Stimulated activated CD4-positive, alpha-beta T cell treated with anti-CD3 and anti-CD28 coated beads, Interleukin-4, amount 100 ng/mL, for 4 hours (primary cell): ENCODE measurements around the gene CEP170B.
"Not testable (repeated sequence)": the region's sequence is repeated elsewhere in the genome, so short reads cannot be mapped to it uniquely, and the experiment has no call there.

Experiments used
- DNase-seq, 2 experiments: peaks; one replicate each; pipeline ENCODE4 v3.0.0-alpha.2; 2020

CEP170B gene

GRCh38 chr14:104919152-104919992 is 54.3 kb downstream of the CEP170B start:
- DNase-seq = not testable (repeated sequence)

- no peak for DNase-seq
These were observed 54.9 kb downstream of the CEP170B start for GRCh38 chr14:104919993-104920315.

GRCh38 chr14:104923640-104924420 is 58.8 kb downstream of the CEP170B start:
- DNase-seq = no peak

DNA sequence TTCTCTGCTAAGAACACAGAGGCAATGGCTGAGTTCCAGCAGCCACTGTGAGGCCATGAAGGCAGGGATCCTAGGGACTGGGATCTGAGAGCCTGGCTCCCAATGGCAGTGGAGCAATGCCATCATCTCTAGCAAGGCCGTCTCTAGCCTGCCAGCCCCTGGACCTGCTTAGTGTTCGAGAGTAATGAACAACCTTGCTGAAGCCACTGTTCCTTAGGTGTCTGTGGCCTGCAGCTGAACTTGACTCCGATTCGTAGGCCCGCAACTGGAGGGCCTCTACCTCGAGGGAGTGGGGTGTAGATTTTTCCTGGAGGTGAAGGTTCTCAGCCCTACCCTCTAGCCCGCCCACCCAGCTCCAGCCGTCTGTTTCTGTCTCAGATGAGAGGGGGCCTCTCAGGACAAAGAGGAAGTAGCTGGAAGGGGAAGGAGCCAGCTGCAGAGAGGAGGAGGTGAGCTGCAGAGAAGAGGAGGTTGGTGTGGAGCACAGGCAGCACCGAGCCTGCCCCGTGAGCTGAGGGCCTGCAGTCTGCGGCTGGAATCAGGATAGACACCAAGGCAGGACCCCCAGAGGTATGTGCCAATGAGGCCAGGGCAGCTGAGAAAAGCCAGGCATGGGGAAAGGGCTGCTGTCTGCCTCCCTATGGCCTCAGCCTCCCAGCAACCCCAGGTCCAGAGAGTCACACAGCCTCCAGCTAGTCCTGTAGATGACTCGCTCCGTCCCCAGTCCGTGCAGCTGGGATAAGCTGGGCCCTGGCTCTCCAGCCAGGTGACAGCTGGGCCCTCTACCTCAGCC is 59.5 kb downstream of the CEP170B start, which contains the start of gene PLD4:
Gene PLD4, plus strand, starts transcription at position 459 of the 793 bp plus-strand sequence. CDS start 2,262 bp downstream, outside the sequence.
- no peak for DNase-seq

- DNase-seq = no peak
These were observed 60.3 kb downstream of the CEP170B start for GRCh38 chr14:104925214-104925854.

DNA sequence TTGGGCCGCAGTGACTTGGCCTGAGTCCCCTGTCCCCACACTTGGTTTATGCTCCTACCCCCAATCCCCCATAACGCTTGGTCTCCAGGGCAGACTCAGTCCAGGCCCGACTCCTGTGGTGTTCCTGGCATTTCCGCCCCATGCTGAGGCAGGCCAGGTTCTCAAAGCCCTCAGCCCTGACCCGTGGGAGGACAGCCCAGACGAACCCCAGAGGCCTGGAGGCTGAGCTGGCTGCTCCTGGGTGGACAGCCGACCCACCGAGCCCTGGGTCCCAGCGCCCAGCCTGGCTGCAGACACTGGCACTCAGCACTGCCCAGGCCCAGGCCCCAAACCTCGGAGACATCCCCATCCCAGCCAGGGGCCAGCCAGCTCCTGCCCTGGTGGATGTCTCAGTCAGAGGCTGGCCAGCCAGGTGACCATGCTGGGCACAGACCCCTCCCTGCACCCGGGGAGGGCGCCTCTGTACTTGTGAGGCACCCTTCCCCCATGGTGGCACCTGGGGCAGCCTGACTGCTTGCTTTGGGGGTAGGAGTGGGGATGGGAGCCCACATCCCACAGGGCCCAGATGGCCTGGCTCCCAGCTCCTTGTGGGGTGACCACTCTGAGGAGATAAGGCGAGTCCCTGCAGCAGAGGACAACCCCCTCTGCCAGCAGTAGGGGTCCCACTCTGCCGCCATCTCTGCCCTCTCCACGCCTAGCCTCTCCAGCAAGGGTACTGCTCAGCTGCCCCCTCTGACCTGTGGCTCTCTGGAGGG is 61.0 kb downstream of the CEP170B start:
- DNase-seq = no peak

GRCh38 chr14:104926619-104927431 is 61.8 kb downstream of the CEP170B start:
- DNase-seq = no peak

- no peak for DNase-seq
These were observed 62.4 kb downstream of the CEP170B start for GRCh38 chr14:104927432-104927816.

DNA sequence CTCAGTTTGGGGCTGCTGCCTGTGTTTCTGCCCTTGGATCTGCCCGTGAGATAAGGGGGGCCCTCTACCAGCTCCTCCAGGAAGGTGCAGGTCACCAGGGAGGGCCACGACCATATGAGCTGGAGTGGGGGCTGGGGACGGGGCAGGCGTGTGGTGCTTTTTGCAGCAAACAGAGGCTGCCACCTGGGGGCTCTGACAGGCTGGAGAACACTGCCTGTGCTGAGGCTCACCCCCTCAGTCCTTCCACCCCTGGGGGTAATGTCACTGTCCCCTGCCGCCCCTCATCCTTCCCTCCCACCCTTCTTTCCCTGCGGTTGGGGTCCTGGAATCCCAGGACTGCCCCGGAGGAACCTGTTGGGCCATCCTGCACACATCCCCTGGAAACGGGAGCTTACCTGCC is 62.8 kb downstream of the CEP170B start:
- DNase-seq = no peak

- DNase-seq = no peak
These were observed 63.5 kb downstream of the CEP170B start for GRCh38 chr14:104928391-104929133.

DNA sequence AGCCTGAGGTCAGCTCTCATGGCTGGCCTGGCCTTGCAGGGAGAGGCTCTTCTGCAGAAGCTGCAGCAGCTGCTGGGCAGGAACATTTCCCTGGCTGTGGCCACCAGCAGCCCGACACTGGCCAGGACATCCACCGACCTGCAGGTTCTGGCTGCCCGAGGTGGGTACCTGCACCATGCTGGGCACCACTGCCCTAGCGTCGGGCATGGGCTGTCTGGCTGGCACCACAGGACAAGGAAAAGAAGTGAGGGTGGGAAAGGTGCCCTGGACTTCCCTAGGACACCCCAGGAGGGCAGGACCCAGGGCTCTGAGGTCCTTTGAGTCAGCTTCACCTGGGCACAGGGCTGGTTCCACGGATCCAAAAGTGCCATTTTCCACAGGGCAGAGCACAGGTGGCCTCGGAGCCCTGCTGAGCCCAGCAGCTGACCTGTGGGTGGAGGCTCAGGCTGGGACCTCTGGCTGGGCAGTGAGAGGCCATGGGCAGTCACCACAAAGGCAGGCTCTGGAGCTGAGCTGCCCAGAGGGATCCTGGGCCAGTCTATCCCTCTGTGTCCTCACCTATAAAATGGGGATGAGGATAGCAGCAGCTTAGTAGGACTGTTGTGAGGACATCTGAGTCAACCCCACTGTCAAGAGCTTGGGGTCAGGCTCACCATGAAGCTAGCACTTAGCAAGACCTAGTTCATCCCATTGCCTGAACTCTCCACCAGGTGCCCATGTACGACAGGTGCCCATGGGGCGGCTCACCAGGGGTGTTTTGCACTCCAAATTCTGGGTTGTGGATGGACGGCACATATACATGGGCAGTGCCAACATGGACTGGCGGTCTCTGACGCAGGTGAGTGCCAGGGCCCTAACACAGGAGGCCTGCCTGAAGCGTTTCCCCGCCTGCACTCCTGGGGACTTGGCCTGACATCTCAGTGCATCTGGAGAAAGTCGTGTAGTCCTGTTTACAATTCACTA is 64.5 kb downstream of the CEP170B start:
- no peak for DNase-seq

- DNase-seq = no peak
These were observed 65.6 kb downstream of the CEP170B start for GRCh38 chr14:104930526-104931303.

- DNase-seq = no peak
These were observed 66.3 kb downstream of the CEP170B start for GRCh38 chr14:104931304-104931770.

GRCh38 chr14:104931771-104932675 is 67.0 kb downstream of the CEP170B start:
- no peak for DNase-seq

DNA sequence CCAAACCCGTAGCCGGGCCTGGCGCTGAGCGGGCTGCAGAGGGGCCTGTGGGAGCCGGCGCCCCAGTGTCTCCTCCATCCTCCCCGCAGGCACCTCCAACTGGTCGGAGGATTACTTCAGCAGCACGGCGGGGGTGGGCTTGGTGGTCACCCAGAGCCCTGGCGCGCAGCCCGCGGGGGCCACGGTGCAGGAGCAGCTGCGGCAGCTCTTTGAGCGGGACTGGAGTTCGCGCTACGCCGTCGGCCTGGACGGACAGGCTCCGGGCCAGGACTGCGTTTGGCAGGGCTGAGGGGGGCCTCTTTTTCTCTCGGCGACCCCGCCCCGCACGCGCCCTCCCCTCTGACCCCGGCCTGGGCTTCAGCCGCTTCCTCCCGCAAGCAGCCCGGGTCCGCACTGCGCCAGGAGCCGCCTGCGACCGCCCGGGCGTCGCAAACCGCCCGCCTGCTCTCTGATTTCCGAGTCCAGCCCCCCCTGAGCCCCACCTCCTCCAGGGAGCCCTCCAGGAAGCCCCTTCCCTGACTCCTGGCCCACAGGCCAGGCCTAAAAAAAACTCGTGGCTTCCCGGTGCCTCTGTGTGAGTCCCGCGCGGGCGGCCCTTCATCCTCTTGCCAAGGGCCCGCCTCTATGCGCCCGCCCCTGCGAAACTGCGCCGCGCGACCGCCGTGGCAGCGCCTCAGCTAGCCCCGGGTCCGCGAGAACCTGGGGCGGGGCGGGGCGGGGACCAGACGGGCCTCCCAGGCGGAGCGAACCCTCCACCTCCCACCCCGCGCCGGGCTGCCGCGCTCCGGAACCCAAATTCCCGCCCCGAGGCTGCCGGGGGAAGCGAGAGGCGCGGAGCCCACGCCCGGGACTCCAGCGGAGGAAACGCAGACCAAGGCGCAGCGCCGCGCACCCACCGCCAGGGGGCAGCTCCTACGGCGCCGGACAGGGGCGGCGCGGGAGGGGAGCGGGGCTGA is 67.9 kb downstream of the CEP170B start:
- DNase-seq = peak; percentile 80 to 93
